ENCODE data around the gene KIF27. TPM values are rescaled to one million over a fixed set of nuclear protein-coding genes. Genes with fewer than 3 reads are reported as not detected.

Gene KIF27
- total RNA-seq, 1 donor from 2014 or later = 6.4 TPM

- no peak for DNase-seq (ENCODE audit: extremely low spot score, unreplicated experiment)
- TF ChIP-seq, protein P1, sequence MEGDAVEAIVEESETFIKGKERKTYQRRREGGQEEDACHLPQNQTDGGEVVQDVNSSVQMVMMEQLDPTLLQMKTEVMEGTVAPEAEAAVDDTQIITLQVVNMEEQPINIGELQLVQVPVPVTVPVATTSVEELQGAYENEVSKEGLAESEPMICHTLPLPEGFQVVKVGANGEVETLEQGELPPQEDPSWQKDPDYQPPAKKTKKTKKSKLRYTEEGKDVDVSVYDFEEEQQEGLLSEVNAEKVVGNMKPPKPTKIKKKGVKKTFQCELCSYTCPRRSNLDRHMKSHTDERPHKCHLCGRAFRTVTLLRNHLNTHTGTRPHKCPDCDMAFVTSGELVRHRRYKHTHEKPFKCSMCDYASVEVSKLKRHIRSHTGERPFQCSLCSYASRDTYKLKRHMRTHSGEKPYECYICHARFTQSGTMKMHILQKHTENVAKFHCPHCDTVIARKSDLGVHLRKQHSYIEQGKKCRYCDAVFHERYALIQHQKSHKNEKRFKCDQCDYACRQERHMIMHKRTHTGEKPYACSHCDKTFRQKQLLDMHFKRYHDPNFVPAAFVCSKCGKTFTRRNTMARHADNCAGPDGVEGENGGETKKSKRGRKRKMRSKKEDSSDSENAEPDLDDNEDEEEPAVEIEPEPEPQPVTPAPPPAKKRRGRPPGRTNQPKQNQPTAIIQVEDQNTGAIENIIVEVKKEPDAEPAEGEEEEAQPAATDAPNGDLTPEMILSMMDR (IDR thresholded peaks at IDR 0.05) = no peak
- Mint-ChIP-seq H3K4me3 (ENCODE audit: unreplicated experiment) (no peak overlapping the region), H3K36me3 (ENCODE audit: unreplicated experiment) (peaks cover 1% of the 10 kb centered on the region), H3K27me3 (ENCODE audit: unreplicated experiment) (no peaks in the 10 kb centered on the region), H3K9me3 (ENCODE audit: unreplicated experiment) (no peaks in the 10 kb centered on the region), H3K4me1 (ENCODE audit: unreplicated experiment) (no peaks in the 10 kb centered on the region), H3K27ac (ENCODE audit: unreplicated experiment) (no peak overlapping the region)
Observed at GRCh38 chr9:83800236-83801033, 120.8 kb downstream of the KIF27 start.

- TF ChIP-seq, protein P1 (IDR thresholded peaks at IDR 0.05) = no peak
- Mint-ChIP-seq H3K27me3 (ENCODE audit: unreplicated experiment) (no peaks in the 10 kb centered on the region), H3K27ac (ENCODE audit: unreplicated experiment) (no peak overlapping the region), H3K9me3 (ENCODE audit: unreplicated experiment) (no peaks in the 10 kb centered on the region), H3K36me3 (ENCODE audit: unreplicated experiment) (peaks cover 1% of the 10 kb centered on the region), H3K4me3 (ENCODE audit: unreplicated experiment) (no peak overlapping the region), H3K4me1 (ENCODE audit: unreplicated experiment) (no peaks in the 10 kb centered on the region)
- no peak for DNase-seq (ENCODE audit: extremely low spot score, unreplicated experiment)
Observed at GRCh38 chr9:83794051-83794450, 127.2 kb downstream of the KIF27 start.

GRCh38 chr9:83792746-83793145, 128.5 kb downstream of the KIF27 start:
- no peaks in the 10 kb centered on the region for H3K4me1 Mint-ChIP-seq (ENCODE audit: unreplicated experiment)
- H3K9me3 Mint-ChIP-seq (ENCODE audit: unreplicated experiment) = no peaks in the 10 kb centered on the region
- no peak overlapping the region for H3K27ac Mint-ChIP-seq (ENCODE audit: unreplicated experiment)
- TF ChIP-seq, protein P1 (IDR thresholded peaks at IDR 0.05) = no peak
- no peaks in the 10 kb centered on the region for H3K27me3 Mint-ChIP-seq (ENCODE audit: unreplicated experiment)
- no peak overlapping the region for H3K4me3 Mint-ChIP-seq (ENCODE audit: unreplicated experiment)
- DNase-seq (ENCODE audit: extremely low spot score, unreplicated experiment) = no peak
- no peaks in the 10 kb centered on the region for H3K36me3 Mint-ChIP-seq (ENCODE audit: unreplicated experiment)

Small RNAs within 50 kb of the gene (microRNA-seq; reads per million reads assigned to microRNA genes)
- gene MIR7-1 (ENCODE audit: unreplicated experiment) = 31.2 reads per million, percentile 37 among the genes with 10 or more reads in this experiment

Other genes with a start within 250 kb of the KIF27 start
- 76.1 and 79.4 TPM in 2 replicates for gene UBQLN1, start 213.5 kb downstream of the KIF27 start, total RNA-seq
- gene GKAP1, start 103.7 kb downstream of the KIF27 start, total RNA-seq = 1.8 and 2.0 TPM in 2 replicates
- gene HNRNPK, start 58.8 kb upstream of the KIF27 start, total RNA-seq = 497 and 512 TPM in 2 replicates
- gene RMI1, start 59.4 kb upstream of the KIF27 start, total RNA-seq = 8.2 and 8.7 TPM in 2 replicates

Measured in osteocyte (in vitro differentiated cells).